A549 (cell line): ENCODE data around the gene UBE3C. TPM values are rescaled to one million over a fixed set of nuclear protein-coding genes. Genes with fewer than 3 reads are reported as not detected.
"Not testable (repeated sequence)": the region's sequence is repeated elsewhere in the genome, so short reads cannot be mapped to it uniquely, and the experiment has no call there.

Experiments used
- ATAC-seq, 2 experiments: fragments of 200-7000 bp in 1 of 2; fragments of >200 bp in 1 of 2; cut with Nextera tagmentation in 1 of 2; cut with Tn5 transposase in 1 of 2; 3 replicates each; pipeline versions ENCODE4 v1.8.0 to v1.9.1; 2018 to 2020; ENCODE audit warnings: mild to moderate bottlenecking in 1 of 2, moderate library complexity in 1 of 2
- CTCF ChIA-PET: fragments of 300-600 bp; sonication (Branson Sonifier 250); formaldehyde crosslinking; extraction: SDS; loops from one replicate; lab custom pipeline; 2021; ENCODE audit warnings: antibody characterized with exemption, inconsistent platforms; lab: Yijun Ruan, JAX
- POLR2A ChIA-PET: fragments of 350-600 bp; formaldehyde crosslinking; extraction: SDS; loops from one replicate; lab custom pipeline; 2021; ENCODE audit warnings: antibody characterized with exemption, inconsistent platforms; lab: Yijun Ruan, JAX
- DNase-seq, 2 experiments: peaks; one replicate each; pipeline versions ENCODE4 v3.0.0 to v3.0.0-alpha.2; 2011 to 2016; ENCODE audit warnings: low read depth in 1 of 2, low spot score in 1 of 2
- FAIRE-seq: peaks from 2 replicates; lab custom pipeline; 2011; peaks lifted over from hg19 to GRCh38; lab: Jason Lieb, UNC
- H3K27ac ChIP-seq, 2 experiments: fragments of >200 bp; sonication (Bioruptor Twin); formaldehyde crosslinking; 3 replicates each; pipeline ENCODE4 v1.5.1; 2016 to 2017
- H3K4me1 ChIP-seq: fragments of >200 bp; sonication (Bioruptor Twin); formaldehyde crosslinking; 3 replicates; pipeline ENCODE4 v1.6.1; 2016
- H3K4me2 ChIP-seq: fragments of >200 bp; sonication (Bioruptor Twin); formaldehyde crosslinking; 3 replicates; pipeline ENCODE4 v1.6.1; 2016
- H3K4me3 ChIP-seq: fragments of >200 bp; sonication (Bioruptor Twin); formaldehyde crosslinking; 3 replicates; pipeline ENCODE4 v1.5.1; 2016
- H3K9me3 ChIP-seq: fragments of >200 bp; sonication (Bioruptor Twin); formaldehyde crosslinking; 3 replicates; pipeline ENCODE4 v1.6.1; 2016
- ATOH8 ChIP-seq: fragments of 250-450 bp; sonication (Bioruptor Pico); IDR thresholded peaks from 2 replicates; pipeline ENCODE4 v1.5.0; 2020; ENCODE audit warnings: low read depth, mild to moderate bottlenecking, moderate library complexity
- CBX8 ChIP-seq: fragments of 200-600 bp; sonication (generic); IDR thresholded peaks from 2 replicates; pipeline ENCODE4 v1.6.1; 2016
- CEBPB ChIP-seq, 2 experiments: fragments of >200 bp in 1 of 2; sonication (Bioruptor Twin) in 1 of 2; formaldehyde crosslinking in 1 of 2; IDR thresholded peaks; 2 replicates each; pipeline ENCODE4 v1.6.1; 2012 to 2016
- CHD2 ChIP-seq: fragments of 150-350 bp; IDR thresholded peaks from 2 replicates; pipeline ENCODE4 v1.6.1; 2014; ENCODE audit warnings: low read length; ENCODE audit not compliant: partially characterized antibody
- EHMT2 ChIP-seq: fragments of 200-600 bp; sonication (generic); IDR thresholded peaks from 2 replicates; pipeline ENCODE4 v1.6.1; 2016; ENCODE audit warnings: antibody characterized with exemption, low read depth, mild to moderate bottlenecking, moderate library complexity
- EP300 ChIP-seq, 2 experiments: fragments of >200 bp; sonication (Bioruptor Twin); formaldehyde crosslinking; IDR thresholded peaks; 2 replicates in 1 of 2; 3 replicates in 1 of 2; pipeline ENCODE4 v1.6.1; 2016 to 2017
- FOXS1 ChIP-seq: fragments of 250-450 bp; sonication (Bioruptor Pico); IDR thresholded peaks from 2 replicates; pipeline ENCODE4 v1.5.0; 2020; ENCODE audit warnings: mild to moderate bottlenecking, moderate library complexity
- GATA3 ChIP-seq: IDR thresholded peaks from 2 replicates; pipeline ENCODE4 v1.6.1; 2012; ENCODE audit warnings: borderline replicate concordance
- HOXB5 ChIP-seq: fragments of 250-450 bp; sonication (Bioruptor Pico); IDR thresholded peaks from 2 replicates; pipeline ENCODE4 v1.5.0; 2020; ENCODE audit warnings: mild to moderate bottlenecking, moderate library complexity
- KDM5A ChIP-seq: fragments of 200-600 bp; sonication (generic); IDR thresholded peaks from 2 replicates; pipeline ENCODE4 v1.6.1; 2016; ENCODE audit warnings: antibody characterized with exemption, mild to moderate bottlenecking
- MAZ ChIP-seq: fragments of 150-350 bp; IDR thresholded peaks from 2 replicates; pipeline ENCODE4 v1.6.1; 2014; ENCODE audit warnings: antibody characterized with exemption, low read depth, low read length, borderline replicate concordance
- NFE2L2 ChIP-seq: fragments of 150-350 bp; conservative IDR thresholded peaks from 2 replicates; pipeline ENCODE4 v1.6.1; 2014; ENCODE audit warnings: low read length
- NR3C1 ChIP-seq: fragments of >200 bp; sonication (Bioruptor Twin); formaldehyde crosslinking; IDR thresholded peaks from 3 replicates; pipeline ENCODE4 v1.6.1; 2017
- POLR2A ChIP-seq: IDR thresholded peaks from 2 replicates; pipeline ENCODE4 v1.6.1; 2012; ENCODE audit warnings: mild to moderate bottlenecking, low read length
- RCOR1 ChIP-seq: fragments of 150-350 bp; IDR thresholded peaks from 2 replicates; pipeline ENCODE4 v1.6.1; 2014; ENCODE audit warnings: antibody characterized with exemption, low read length, low read depth
- RNF2 ChIP-seq: fragments of 200-600 bp; sonication (generic); IDR thresholded peaks from 2 replicates; pipeline ENCODE4 v1.6.1; 2016; ENCODE audit warnings: low read depth, mild to moderate bottlenecking, antibody characterized with exemption, moderate library complexity, borderline replicate concordance
- SMC3 ChIP-seq: fragments of >200 bp; sonication (Bioruptor Twin); formaldehyde crosslinking; IDR thresholded peaks from 3 replicates; pipeline ENCODE4 v1.6.1; 2018; ENCODE audit warnings: inconsistent platforms
- SREBF2 ChIP-seq: fragments of 450-650 bp; IDR thresholded peaks from 2 replicates; pipeline ENCODE4 v1.6.1; 2014; ENCODE audit warnings: mild to moderate bottlenecking, moderate library complexity
- TFCP2L1 ChIP-seq: fragments of 250-450 bp; sonication (Bioruptor Pico); IDR thresholded peaks from 2 replicates; pipeline ENCODE4 v1.5.0; 2021; ENCODE audit warnings: mild to moderate bottlenecking
- TP53 ChIP-seq: fragments of 250-450 bp; sonication (Bioruptor Pico); IDR thresholded peaks from 2 replicates; pipeline ENCODE4 v1.5.0; 2021; ENCODE audit warnings: mild to moderate bottlenecking, moderate library complexity
- ZFP36 ChIP-seq: fragments of 450-650 bp; IDR thresholded peaks from 2 replicates; pipeline ENCODE4 v1.6.1; 2014; ENCODE audit warnings: borderline replicate concordance; ENCODE audit not compliant: partially characterized antibody
- ZNF302 ChIP-seq: fragments of 250-450 bp; sonication (Bioruptor Pico); IDR thresholded peaks from 2 replicates; pipeline ENCODE4 v1.9.0; 2021; ENCODE audit warnings: inconsistent platforms, mild to moderate bottlenecking, moderate library complexity
- WGBS: methylation state at CpG from one replicate; pipeline ENCODE4 v1.1.6; 2017; ENCODE audit errors: missing lambda C conversion rate; 5-methylcytosine and 5-hydroxymethylcytosine counted together
- polyA plus RNA-seq, 4 experiments: library from polyadenylated mRNA; depleted of rRNA in 3 of 4; stranded (reverse); fragments of >200 nt; fragmentation: RNase III in 1 of 4; extraction: RNeasy Plus Mini Kit Qiagen cat#74134 plus additional on column Dnase treatment in 1 of 4; gene quantifications; 2 replicates in 3 of 4; 3 replicates in 1 of 4; pipeline ENCODE4 v1.2.3, GENCODE V29; 2011 to 2017
- TF ChIP-seq, protein P1 (sequence below): IDR thresholded peaks from 2 replicates; pipeline ENCODE4 v1.6.1; 2012; ENCODE audit warnings: low read depth, borderline replicate concordance
- TF ChIP-seq, protein P2 (sequence below): fragments of 200-600 bp; sonication (generic); IDR thresholded peaks from 2 replicates; pipeline ENCODE4 v1.6.1; 2016; ENCODE audit warnings: antibody characterized with exemption, mild to moderate bottlenecking, moderate library complexity
- TF ChIP-seq, protein P3 (sequence below): fragments of >200 bp; sonication (Bioruptor Twin); formaldehyde crosslinking; IDR thresholded peaks from 3 replicates; pipeline ENCODE4 v1.5.1; 2016

Gene UBE3C
- polyA plus RNA-seq, 2 of the 4 experiments (the other 2 are of a cell fraction): 52.1 to 73.2 TPM

DNA sequence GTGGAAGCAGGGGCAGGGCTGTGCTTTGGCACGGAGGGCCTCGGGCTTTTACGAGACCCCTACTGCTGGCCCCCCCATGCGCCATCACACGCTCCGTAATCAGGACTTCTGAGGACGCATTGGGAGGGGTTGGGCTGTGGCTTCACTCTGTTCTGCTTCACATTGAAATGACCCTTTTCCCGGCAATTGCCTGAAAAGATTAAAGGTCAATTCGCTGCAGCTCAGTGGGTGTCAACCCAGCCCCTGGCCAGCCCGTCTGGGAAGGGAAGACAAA lies 41.7 kb upstream of the UBE3C start:
- H3K4me1 ChIP-seq: no peaks in the 10 kb centered on the region
- FAIRE-seq: no peak
- DNase-seq: no peak
- 74% methylated on average over 10 of the region's 10 CpGs for WGBS
- H3K27ac ChIP-seq: no peak overlapping the region
- ChIA-PET CTCF (no interaction called here), POLR2A (no interaction called here)
- no peak for ATAC-seq
- no peak overlapping the region for H3K4me2 ChIP-seq
- H3K4me3 ChIP-seq: no peak overlapping the region
- H3K9me3 ChIP-seq: peaks cover 19% of the 10 kb centered on the region
- no peak for TF ChIP-seq MAZ
- TF ChIP-seq CBX8: no peak
- TF ChIP-seq, protein P1, sequence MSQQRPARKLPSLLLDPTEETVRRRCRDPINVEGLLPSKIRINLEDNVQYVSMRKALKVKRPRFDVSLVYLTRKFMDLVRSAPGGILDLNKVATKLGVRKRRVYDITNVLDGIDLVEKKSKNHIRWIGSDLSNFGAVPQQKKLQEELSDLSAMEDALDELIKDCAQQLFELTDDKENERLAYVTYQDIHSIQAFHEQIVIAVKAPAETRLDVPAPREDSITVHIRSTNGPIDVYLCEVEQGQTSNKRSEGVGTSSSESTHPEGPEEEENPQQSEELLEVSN: no peak
- no peak for TF ChIP-seq CEBPB (IDR thresholded peaks at IDR 0.05)
- no peak for TF ChIP-seq GATA3
- TF ChIP-seq NR3C1: no peak
- TF ChIP-seq, protein P2, sequence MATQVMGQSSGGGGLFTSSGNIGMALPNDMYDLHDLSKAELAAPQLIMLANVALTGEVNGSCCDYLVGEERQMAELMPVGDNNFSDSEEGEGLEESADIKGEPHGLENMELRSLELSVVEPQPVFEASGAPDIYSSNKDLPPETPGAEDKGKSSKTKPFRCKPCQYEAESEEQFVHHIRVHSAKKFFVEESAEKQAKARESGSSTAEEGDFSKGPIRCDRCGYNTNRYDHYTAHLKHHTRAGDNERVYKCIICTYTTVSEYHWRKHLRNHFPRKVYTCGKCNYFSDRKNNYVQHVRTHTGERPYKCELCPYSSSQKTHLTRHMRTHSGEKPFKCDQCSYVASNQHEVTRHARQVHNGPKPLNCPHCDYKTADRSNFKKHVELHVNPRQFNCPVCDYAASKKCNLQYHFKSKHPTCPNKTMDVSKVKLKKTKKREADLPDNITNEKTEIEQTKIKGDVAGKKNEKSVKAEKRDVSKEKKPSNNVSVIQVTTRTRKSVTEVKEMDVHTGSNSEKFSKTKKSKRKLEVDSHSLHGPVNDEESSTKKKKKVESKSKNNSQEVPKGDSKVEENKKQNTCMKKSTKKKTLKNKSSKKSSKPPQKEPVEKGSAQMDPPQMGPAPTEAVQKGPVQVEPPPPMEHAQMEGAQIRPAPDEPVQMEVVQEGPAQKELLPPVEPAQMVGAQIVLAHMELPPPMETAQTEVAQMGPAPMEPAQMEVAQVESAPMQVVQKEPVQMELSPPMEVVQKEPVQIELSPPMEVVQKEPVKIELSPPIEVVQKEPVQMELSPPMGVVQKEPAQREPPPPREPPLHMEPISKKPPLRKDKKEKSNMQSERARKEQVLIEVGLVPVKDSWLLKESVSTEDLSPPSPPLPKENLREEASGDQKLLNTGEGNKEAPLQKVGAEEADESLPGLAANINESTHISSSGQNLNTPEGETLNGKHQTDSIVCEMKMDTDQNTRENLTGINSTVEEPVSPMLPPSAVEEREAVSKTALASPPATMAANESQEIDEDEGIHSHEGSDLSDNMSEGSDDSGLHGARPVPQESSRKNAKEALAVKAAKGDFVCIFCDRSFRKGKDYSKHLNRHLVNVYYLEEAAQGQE: no peak
- TF ChIP-seq RCOR1: no peak
- no peak for TF ChIP-seq SREBF2
- TF ChIP-seq FOXS1 (CRISPR knock-in tag): no peak
- no peak for TF ChIP-seq EP300 (IDR thresholded peaks at IDR 0.05)
- TF ChIP-seq, protein P3, sequence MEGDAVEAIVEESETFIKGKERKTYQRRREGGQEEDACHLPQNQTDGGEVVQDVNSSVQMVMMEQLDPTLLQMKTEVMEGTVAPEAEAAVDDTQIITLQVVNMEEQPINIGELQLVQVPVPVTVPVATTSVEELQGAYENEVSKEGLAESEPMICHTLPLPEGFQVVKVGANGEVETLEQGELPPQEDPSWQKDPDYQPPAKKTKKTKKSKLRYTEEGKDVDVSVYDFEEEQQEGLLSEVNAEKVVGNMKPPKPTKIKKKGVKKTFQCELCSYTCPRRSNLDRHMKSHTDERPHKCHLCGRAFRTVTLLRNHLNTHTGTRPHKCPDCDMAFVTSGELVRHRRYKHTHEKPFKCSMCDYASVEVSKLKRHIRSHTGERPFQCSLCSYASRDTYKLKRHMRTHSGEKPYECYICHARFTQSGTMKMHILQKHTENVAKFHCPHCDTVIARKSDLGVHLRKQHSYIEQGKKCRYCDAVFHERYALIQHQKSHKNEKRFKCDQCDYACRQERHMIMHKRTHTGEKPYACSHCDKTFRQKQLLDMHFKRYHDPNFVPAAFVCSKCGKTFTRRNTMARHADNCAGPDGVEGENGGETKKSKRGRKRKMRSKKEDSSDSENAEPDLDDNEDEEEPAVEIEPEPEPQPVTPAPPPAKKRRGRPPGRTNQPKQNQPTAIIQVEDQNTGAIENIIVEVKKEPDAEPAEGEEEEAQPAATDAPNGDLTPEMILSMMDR: no peak
- no peak for TF ChIP-seq CHD2
- TF ChIP-seq POLR2A: no peak
- no peak for TF ChIP-seq KDM5A
- TF ChIP-seq ZFP36: no peak
- no peak for TF ChIP-seq ATOH8 (CRISPR knock-in tag)

- FAIRE-seq: no peak
- Histone ChIP-seq H3K4me3 (no peak overlapping the region), H3K4me2 (no peak overlapping the region), H3K9me3 (peaks cover 19% of the 10 kb centered on the region), H3K27ac (no peak overlapping the region), H3K4me1 (no peaks in the 10 kb centered on the region)
- WGBS: 59% methylated on average over 6 of the region's 6 CpGs
- CTCF ChIA-PET: no interaction called here
- DNase-seq: no peak
- POLR2A ChIA-PET: no interaction called here
- ATAC-seq: no peak
- TF ChIP-seq ZNF302 (no peak), HOXB5 (CRISPR knock-in tag) (no peak), NFE2L2 (no peak), SMC3 (no peak), EHMT2 (no peak), CBX8 (no peak), TP53 (CRISPR knock-in tag) (no peak), TFCP2L1 (CRISPR knock-in tag) (no peak), MAZ (no peak), GATA3 (no peak), ZFP36 (no peak), RNF2 (no peak), SREBF2 (no peak)
Measured at GRCh38 chr7:157097569-157097968, 41.2 kb upstream of the UBE3C start.

DNA sequence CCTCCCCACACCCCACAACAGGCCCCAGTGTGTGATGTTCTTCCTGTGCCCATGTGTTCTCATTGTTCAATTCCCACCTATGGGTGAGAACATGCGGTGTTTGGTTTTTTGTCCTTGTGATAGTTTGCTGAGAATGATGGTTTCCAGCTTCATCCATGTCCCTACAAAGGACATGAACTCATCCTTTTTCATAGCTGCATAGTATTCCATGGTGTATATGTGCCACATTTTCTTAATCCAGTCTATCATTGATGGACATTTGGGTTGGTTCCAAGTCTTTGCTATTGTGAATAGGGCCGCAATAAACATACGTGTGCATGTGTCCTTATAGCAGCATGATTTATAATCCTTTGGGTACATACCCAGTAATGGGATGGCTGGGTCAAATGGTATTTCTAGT lies 38.7 kb upstream of the UBE3C start:
- H3K27ac ChIP-seq: not testable (repeated sequence)

GRCh38 chr7:157103641-157104040 lies 35.1 kb upstream of the UBE3C start:
- POLR2A ChIA-PET, CTCF ChIA-PET, H3K4me1 ChIP-seq, DNase-seq, ATAC-seq, FAIRE-seq, H3K4me3 ChIP-seq, H3K4me2 ChIP-seq, H3K27ac ChIP-seq: not testable (repeated sequence)
- WGBS: 21% methylated on average over 2 of the region's 2 CpGs
- H3K9me3 ChIP-seq: peaks cover 11% of the 10 kb centered on the region; the same call in 1 of the 3 replicates

More for the DNA sequence above, 38.7 kb upstream of the UBE3C start:
- ATAC-seq, DNase-seq, H3K4me2 ChIP-seq, H3K4me3 ChIP-seq, FAIRE-seq, POLR2A ChIA-PET, CTCF ChIA-PET, H3K4me1 ChIP-seq, H3K9me3 ChIP-seq: not testable (repeated sequence)
- 48% methylated on average over 3 of the region's 3 CpGs for WGBS
